ENCODE results near the gene PTPRD.

PTPRD gene

DNA sequence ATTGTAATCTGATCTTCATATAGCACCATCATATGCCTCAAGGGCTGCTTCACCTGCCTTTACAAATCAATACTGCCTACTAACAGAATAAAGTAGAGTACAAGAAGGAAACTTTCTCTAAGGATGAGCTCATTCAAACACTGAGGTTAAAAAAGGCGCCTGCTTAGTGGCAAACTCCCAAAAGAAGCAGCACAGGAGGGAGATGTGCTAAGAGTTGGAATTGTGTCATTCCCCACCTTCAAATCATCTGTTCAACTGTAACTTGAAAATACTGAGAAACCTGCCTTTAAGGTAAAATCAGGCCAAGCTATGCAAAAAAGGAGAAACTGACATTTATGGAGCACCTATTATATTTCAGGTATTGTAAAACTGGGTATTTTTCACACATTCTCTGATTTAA lies 560.6 kb downstream of the PTPRD start:
- H3K4me3 ChIP-seq (ENCODE audit: low read depth, low read length) = no peak overlapping the region
- TF ChIP-seq, protein P1, sequence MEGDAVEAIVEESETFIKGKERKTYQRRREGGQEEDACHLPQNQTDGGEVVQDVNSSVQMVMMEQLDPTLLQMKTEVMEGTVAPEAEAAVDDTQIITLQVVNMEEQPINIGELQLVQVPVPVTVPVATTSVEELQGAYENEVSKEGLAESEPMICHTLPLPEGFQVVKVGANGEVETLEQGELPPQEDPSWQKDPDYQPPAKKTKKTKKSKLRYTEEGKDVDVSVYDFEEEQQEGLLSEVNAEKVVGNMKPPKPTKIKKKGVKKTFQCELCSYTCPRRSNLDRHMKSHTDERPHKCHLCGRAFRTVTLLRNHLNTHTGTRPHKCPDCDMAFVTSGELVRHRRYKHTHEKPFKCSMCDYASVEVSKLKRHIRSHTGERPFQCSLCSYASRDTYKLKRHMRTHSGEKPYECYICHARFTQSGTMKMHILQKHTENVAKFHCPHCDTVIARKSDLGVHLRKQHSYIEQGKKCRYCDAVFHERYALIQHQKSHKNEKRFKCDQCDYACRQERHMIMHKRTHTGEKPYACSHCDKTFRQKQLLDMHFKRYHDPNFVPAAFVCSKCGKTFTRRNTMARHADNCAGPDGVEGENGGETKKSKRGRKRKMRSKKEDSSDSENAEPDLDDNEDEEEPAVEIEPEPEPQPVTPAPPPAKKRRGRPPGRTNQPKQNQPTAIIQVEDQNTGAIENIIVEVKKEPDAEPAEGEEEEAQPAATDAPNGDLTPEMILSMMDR (IDR thresholded peaks at IDR 0.05; ENCODE audit: low read depth, low read length) = no peak

DNA sequence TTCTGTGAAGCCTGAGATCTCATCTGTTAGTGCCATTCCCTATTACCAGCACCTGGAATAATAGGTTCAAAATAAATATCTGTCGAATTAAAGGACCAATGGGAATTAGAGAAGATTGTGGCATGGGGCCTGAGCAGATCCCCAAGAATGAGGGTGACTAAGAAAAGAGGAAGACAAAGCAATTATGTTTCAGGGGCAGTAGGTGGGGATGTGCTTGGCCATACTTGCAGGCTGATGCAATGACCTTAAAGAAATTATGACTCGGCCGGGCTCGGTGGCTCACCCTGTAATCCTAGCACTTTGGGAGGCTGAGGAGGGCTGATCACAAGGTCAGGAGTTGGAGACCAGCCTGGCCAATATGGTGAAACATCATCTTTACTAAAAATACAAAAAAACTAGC lies 562.8 kb downstream of the PTPRD start:
- TF ChIP-seq, protein P1 (IDR thresholded peaks at IDR 0.05; ENCODE audit: low read depth, low read length) = no peak
- no peak overlapping the region for H3K4me3 ChIP-seq (ENCODE audit: low read depth, low read length)

DNA sequence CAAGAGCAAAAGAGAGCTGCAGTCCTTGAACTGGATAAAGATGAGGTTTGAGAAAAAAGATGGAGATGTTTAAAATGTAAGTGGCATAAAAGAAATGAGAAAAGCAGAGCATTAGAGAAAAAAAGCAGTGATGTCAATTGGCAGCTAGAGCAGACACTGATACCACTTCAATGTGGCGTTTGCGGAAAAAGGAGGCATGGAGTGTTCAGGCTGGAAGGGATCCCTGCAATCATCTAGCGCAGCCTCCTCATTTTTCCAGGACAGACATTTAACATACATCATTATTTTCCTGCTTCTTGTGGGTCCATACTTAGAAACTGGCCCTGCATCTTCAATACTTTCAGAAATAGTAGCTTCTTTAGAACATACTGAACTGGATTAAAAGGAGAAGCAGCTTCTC lies 563.8 kb downstream of the PTPRD start:
- H3K4me3 ChIP-seq (ENCODE audit: low read depth, low read length) = no peak overlapping the region
- TF ChIP-seq, protein P1 (IDR thresholded peaks at IDR 0.05; ENCODE audit: low read depth, low read length) = no peak

DNA sequence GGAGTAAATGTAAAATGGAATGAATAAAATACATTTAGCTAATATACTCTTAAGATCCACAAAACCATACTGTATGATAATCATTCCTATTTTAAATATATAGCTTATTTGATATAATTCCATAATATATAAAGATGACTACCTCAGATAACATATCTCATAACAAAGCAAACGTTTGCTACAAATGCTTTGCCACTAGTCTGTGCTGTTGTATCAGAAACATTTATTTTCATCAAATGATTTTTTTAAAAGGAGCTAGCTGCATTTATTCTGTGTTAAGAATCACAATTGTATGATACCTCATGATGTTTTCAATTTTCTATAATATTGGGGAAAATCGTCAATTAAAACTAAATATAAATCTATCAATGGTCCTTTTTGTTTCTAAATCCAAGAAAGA lies 567.2 kb downstream of the PTPRD start:
- TF ChIP-seq, protein P1 (IDR thresholded peaks at IDR 0.05; ENCODE audit: low read depth, low read length) = no peak
- no peak overlapping the region for H3K4me3 ChIP-seq (ENCODE audit: low read depth, low read length)

DNA sequence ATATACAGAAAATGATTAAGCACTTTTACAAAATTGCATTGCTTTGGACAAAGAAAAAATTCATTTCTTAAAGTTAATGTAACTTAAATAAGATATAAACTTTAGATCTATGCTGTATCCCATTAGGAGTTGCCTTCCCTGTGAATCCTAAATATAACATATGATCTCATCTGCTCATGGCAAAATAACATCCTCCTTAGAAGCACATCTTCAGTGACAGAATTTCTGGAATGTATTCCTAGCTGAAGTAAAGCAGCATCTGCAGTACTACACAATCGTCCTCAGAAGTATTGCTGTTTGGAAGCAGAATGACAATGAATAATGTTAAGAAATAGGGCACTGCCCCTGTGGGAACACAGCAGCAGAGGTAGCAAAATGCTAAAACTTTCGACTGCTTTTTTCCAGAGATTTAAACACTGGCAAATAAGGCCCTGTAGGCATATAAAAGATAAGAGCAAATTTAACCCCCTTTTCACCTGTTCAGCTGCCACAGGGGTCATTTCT lies 571.0 kb downstream of the PTPRD start:
- TF ChIP-seq, protein P1 (IDR thresholded peaks at IDR 0.05; ENCODE audit: low read depth, low read length) = no peak
- no peak overlapping the region for H3K4me3 ChIP-seq (ENCODE audit: low read depth, low read length)

DNA sequence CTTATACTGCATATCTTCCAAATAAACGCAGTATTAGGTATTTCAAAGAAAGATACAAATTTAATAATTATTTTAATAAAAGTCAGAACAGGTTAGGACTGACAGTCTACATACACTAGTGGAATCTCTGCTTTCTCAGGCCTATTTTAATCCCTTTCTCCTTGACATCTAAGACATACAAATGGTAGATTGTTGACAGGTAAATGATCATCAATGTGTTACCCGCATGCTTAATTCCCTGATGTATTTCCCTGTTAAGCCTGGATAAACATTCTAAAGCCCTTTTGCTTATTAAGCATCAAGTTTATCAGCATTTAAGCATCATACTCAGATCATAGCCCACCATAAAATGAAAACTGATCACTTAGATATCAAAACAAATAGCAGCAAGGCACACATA lies 576.7 kb downstream of the PTPRD start:
- H3K4me3 ChIP-seq (ENCODE audit: low read depth, low read length) = no peak overlapping the region
- TF ChIP-seq, protein P1 (IDR thresholded peaks at IDR 0.05; ENCODE audit: low read depth, low read length) = no peak

DNA sequence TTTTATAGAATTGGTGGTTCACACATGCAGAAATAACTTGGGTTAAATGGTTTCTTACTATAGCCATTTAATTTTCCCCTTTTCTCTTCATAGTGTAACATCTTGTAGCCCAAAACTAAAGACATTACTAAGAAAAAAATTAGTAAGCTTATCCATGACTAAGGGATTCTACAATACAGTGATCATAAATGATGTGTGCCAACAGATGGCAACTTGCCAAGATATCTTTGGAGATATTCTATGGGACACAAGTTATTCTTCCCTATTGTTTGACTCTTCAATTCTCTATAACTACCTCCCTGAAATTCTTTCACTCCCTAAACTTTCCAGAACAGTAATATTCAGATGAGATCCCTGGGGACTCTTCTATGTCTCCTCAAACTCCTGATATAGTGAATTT lies 580.6 kb downstream of the PTPRD start:
- TF ChIP-seq, protein P1 (IDR thresholded peaks at IDR 0.05; ENCODE audit: low read depth, low read length) = no peak
- H3K4me3 ChIP-seq (ENCODE audit: low read depth, low read length) = no peak overlapping the region
